Measurements from ENCODE around the gene SCUBE3.

SCUBE3 gene

DNA sequence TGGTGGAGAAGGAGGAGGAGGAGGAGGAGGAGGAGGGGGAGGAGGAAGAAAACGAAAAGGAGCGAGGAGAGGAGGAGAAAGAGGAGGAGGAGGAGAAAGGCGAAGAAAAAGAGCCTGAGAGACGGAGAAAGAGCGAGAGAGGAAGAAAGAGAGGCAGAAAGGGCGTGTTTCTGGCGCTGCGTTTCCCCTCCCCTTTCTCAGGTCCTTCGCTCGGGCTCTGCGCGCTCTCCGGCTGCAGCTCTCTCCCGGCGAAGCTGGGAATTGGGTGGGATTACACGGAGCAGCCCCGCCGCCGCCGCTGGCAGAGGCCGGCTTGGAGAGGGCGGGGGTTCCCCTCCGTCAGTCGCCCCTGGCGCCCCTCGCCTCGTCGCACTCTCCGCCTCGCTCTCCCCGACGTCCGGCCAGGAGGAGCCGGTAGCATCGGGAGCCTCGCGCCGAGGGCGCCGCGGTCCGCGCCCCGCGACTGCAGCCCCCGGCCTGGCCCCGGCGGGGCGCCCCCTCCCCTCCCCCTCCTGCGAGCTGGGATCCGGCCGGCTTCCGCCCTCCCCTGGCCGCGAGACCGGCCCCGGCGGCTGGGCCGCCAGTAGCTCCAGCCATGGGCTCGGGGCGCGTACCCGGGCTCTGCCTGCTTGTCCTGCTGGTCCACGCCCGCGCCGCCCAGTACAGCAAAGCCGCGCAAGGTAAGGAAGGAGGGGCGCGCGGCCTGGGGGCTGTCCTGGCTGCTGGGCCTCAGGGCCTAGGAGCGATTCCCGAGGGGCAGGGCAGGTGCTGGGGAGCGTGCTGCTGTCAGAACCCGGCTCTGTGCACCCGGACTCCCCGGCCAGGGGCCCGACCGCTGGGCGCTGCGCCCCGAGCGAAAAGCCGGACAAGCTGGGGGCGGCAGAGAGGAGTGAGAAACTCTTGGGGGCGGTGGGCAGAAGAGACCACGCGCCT, at the start of gene SCUBE3:
TSS of gene SCUBE3 (plus strand) at position 133 of the 933 bp plus-strand sequence. CDS start at position 596, 463 bp downstream.
- H3K4me2 ChIP-seq (ENCODE audit: insufficient read depth, low read length): no peak within 1 kb of the TSS
- H3K9me3 ChIP-seq (ENCODE audit: insufficient read depth, low read length, severe bottlenecking): no peaks in the 10 kb centered on the region
- no peaks in the 10 kb centered on the region for H3K4me1 ChIP-seq (ENCODE audit: insufficient read depth, low read length)
- H3K27me3 ChIP-seq (ENCODE audit: insufficient read depth, low read length, poor library complexity): no peaks in the 10 kb centered on the region
- no peak within 1 kb of the TSS for H2AFZ ChIP-seq (ENCODE audit: low read depth, low read length)
- ATAC-seq (ENCODE audit: insufficient read depth, low read depth): no peak
- H3K27ac ChIP-seq (ENCODE audit: low read length): no peak within 1 kb of the TSS
- H3K9ac ChIP-seq (ENCODE audit: low read depth, low read length): no peak within 1 kb of the TSS
- H3K4me3 ChIP-seq (ENCODE audit: low read depth in 1 of 2, low read length in 2 of 2): no peak within 1 kb of the TSS
- peaks cover 4% of the 10 kb centered on the region; the same call in 1 of the 2 replicates for H4K20me1 ChIP-seq (ENCODE audit: insufficient read depth, low read length)
- H3K79me2 ChIP-seq (ENCODE audit: insufficient read depth, low read length): no peaks in the 10 kb centered on the region
- DNase-seq: no peak
- no peaks in the 10 kb centered on the region for H3K36me3 ChIP-seq (ENCODE audit: insufficient read depth, low read length)
- TF ChIP-seq EZH2 (IDR thresholded peaks at IDR 0.05; ENCODE audit: borderline replicate concordance, low read depth, low read length, severe bottlenecking): no peak
- no peak for TF ChIP-seq CTCF (IDR thresholded peaks at IDR 0.05; ENCODE audit: borderline replicate concordance, extremely low read depth, low read length, poor library complexity, severe bottlenecking)

DNA sequence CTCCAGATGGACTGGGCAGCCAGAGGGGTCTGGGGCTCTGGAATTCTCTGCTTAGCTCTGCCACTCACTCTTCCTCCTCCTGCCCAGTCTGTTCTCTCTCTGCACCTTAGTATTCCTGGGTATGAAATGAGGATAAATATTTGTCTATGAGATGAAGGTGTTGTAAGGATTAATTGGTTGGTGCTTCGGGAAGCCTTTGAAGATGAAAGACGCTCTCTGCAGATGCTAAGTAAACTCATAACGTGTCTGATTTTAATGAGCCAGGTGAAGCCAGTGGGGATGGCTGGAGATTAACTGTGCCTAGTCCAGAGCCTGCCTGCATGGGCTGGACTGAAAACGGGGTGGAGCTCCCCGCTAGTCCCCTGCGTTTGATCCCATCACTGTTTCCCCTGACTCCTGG, 49.5 kb upstream of the SCUBE3 start:
- Histone ChIP-seq H2AFZ (ENCODE audit: low read depth, low read length) (no peak overlapping the region), H3K27ac (ENCODE audit: low read length) (no peak overlapping the region), H3K36me3 (ENCODE audit: insufficient read depth, low read length) (no peaks in the 10 kb centered on the region), H3K9ac (ENCODE audit: low read depth, low read length) (no peak overlapping the region), H4K20me1 (ENCODE audit: insufficient read depth, low read length) (peaks cover 3% of the 10 kb centered on the region; the same call in 1 of the 2 replicates), H3K79me2 (ENCODE audit: insufficient read depth, low read length) (no peaks in the 10 kb centered on the region), H3K4me2 (ENCODE audit: insufficient read depth, low read length) (no peak overlapping the region), H3K27me3 (ENCODE audit: insufficient read depth, low read length, poor library complexity) (peaks cover 21% of the 10 kb centered on the region), H3K4me1 (ENCODE audit: insufficient read depth, low read length) (no peaks in the 10 kb centered on the region), H3K9me3 (ENCODE audit: insufficient read depth, low read length, severe bottlenecking) (no peaks in the 10 kb centered on the region), H3K4me3 (ENCODE audit: low read depth in 1 of 2, low read length in 2 of 2) (no peak overlapping the region)
- no peak for ATAC-seq (ENCODE audit: insufficient read depth, low read depth)
- TF ChIP-seq EZH2 (IDR thresholded peaks at IDR 0.05; ENCODE audit: borderline replicate concordance, low read depth, low read length, severe bottlenecking) (no peak), CTCF (IDR thresholded peaks at IDR 0.05; ENCODE audit: borderline replicate concordance, extremely low read depth, low read length, poor library complexity, severe bottlenecking) (no peak)
- no peak for DNase-seq

DNA sequence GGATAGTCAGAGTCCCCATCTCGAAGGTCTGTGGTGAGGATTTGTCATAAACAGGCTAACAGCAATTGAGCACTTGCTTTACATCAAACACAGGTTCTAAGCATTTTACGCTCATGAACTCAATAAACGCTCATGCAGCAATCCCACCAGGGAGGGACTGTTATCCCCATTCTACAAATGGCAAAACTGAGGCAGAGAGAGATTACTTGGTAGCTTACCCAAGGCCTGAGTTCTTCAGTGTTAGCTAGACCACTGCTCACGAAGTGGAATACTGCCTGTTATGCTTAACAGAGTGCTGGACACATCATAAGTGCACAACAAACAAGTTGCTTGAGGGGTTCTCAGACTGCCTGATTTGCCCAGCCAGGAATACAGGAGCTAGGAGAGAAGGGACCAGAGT, 48.9 kb upstream of the SCUBE3 start:
- no peak overlapping the region for H2AFZ ChIP-seq (ENCODE audit: low read depth, low read length)
- ATAC-seq (ENCODE audit: insufficient read depth, low read depth) (no peak), DNase-seq (no peak)
- H3K27ac ChIP-seq (ENCODE audit: low read length): no peak overlapping the region
- H3K4me1 ChIP-seq (ENCODE audit: insufficient read depth, low read length): no peaks in the 10 kb centered on the region
- no peaks in the 10 kb centered on the region for H3K9me3 ChIP-seq (ENCODE audit: insufficient read depth, low read length, severe bottlenecking)
- H3K4me3 ChIP-seq (ENCODE audit: low read depth in 1 of 2, low read length in 2 of 2): no peak overlapping the region
- no peaks in the 10 kb centered on the region for H3K79me2 ChIP-seq (ENCODE audit: insufficient read depth, low read length)
- no peaks in the 10 kb centered on the region for H3K36me3 ChIP-seq (ENCODE audit: insufficient read depth, low read length)
- peaks cover 3% of the 10 kb centered on the region; the same call in 1 of the 2 replicates for H4K20me1 ChIP-seq (ENCODE audit: insufficient read depth, low read length)
- no peak overlapping the region for H3K4me2 ChIP-seq (ENCODE audit: insufficient read depth, low read length)
- no peak for TF ChIP-seq CTCF (IDR thresholded peaks at IDR 0.05; ENCODE audit: borderline replicate concordance, extremely low read depth, low read length, poor library complexity, severe bottlenecking)
- TF ChIP-seq EZH2 (IDR thresholded peaks at IDR 0.05; ENCODE audit: borderline replicate concordance, low read depth, low read length, severe bottlenecking): no peak
- H3K9ac ChIP-seq (ENCODE audit: low read depth, low read length): no peak overlapping the region
- H3K27me3 ChIP-seq (ENCODE audit: insufficient read depth, low read length, poor library complexity): peaks cover 21% of the 10 kb centered on the region
